Measurements from ENCODE around the gene KIFC3. TPM values are rescaled to one million over a fixed set of nuclear protein-coding genes. Genes with fewer than 3 reads are reported as not detected.
A peak's percentile ranks its signal among the peaks of the same experiment; 100 is the strongest.

KIFC3 gene
- total RNA-seq, 3 donors from 2014 or later: 15.7 to 36.1 (median 35.1) TPM

GRCh38 chr16:57788252-57788841, 13.9 kb downstream of the KIFC3 start:
- Histone ChIP-seq H3K36me3 (no peaks in the 10 kb centered on the region), H3K4me1 (no peaks in the 10 kb centered on the region), H3K4me3 (no peak overlapping the region), H3K27me3 (no peaks in the 10 kb centered on the region), H3K27ac (no peak overlapping the region), H3K9me3 (no peaks in the 10 kb centered on the region)
- TF ChIP-seq POLR2A (IDR thresholded peaks at IDR 0.05) (no peak), CTCF (IDR thresholded peaks at IDR 0.05) (no peak), POLR2AphosphoS5 (IDR thresholded peaks at IDR 0.05) (no peak)
- no peak for DNase-seq (ENCODE audit: low spot score in 2 of 2)
- intact Hi-C loops (cut with DNase I; ENCODE audit: low total_unique reads): no loop called here

GRCh38 chr16:57787519-57787905, 14.8 kb downstream of the KIFC3 start:
- H3K27me3 ChIP-seq: no peaks in the 10 kb centered on the region
- DNase-seq (ENCODE audit: low spot score in 2 of 2): no peak
- no peaks in the 10 kb centered on the region for H3K4me1 ChIP-seq
- no peaks in the 10 kb centered on the region for H3K9me3 ChIP-seq
- TF ChIP-seq CTCF (IDR thresholded peaks at IDR 0.05) (no peak), POLR2AphosphoS5 (IDR thresholded peaks at IDR 0.05) (no peak), POLR2A (IDR thresholded peaks at IDR 0.05) (no peak)
- no peaks in the 10 kb centered on the region for H3K36me3 ChIP-seq
- peak overlapping the region in 1 of 2 donors; percentile 40 for H3K27ac ChIP-seq
- intact Hi-C loops (cut with DNase I; ENCODE audit: low total_unique reads): no loop called here
- H3K4me3 ChIP-seq: no peak overlapping the region

- H3K27me3 ChIP-seq: no peaks in the 10 kb centered on the region
- H3K36me3 ChIP-seq: no peaks in the 10 kb centered on the region
- H3K27ac ChIP-seq: peak overlapping the region in 1 of 2 donors; percentile 40
- no peaks in the 10 kb centered on the region for H3K9me3 ChIP-seq
- no peak for DNase-seq (ENCODE audit: low spot score in 2 of 2)
- intact Hi-C loops (cut with DNase I; ENCODE audit: low total_unique reads): no loop called here
- no peak overlapping the region for H3K4me3 ChIP-seq
- TF ChIP-seq CTCF (IDR thresholded peaks at IDR 0.05): no peak
- TF ChIP-seq POLR2A (IDR thresholded peaks at IDR 0.05): no peak
- TF ChIP-seq POLR2AphosphoS5 (IDR thresholded peaks at IDR 0.05): no peak
- H3K4me1 ChIP-seq: no peaks in the 10 kb centered on the region
Observed at GRCh38 chr16:57786632-57787518, 15.4 kb downstream of the KIFC3 start.

GRCh38 chr16:57785924-57786323, 16.4 kb downstream of the KIFC3 start:
- Histone ChIP-seq H3K4me3 (no peak overlapping the region), H3K27ac (no peak overlapping the region), H3K4me1 (no peaks in the 10 kb centered on the region), H3K9me3 (no peaks in the 10 kb centered on the region), H3K27me3 (no peaks in the 10 kb centered on the region), H3K36me3 (no peaks in the 10 kb centered on the region)
- DNase-seq (ENCODE audit: low spot score in 2 of 2): no peak
- TF ChIP-seq CTCF (IDR thresholded peaks at IDR 0.05) (no peak), POLR2A (IDR thresholded peaks at IDR 0.05) (no peak), POLR2AphosphoS5 (IDR thresholded peaks at IDR 0.05) (no peak)
- intact Hi-C loops (cut with DNase I; ENCODE audit: low total_unique reads): no loop called here

- no peak overlapping the region for H3K27ac ChIP-seq
- no peaks in the 10 kb centered on the region for H3K36me3 ChIP-seq
- H3K4me1 ChIP-seq: no peaks in the 10 kb centered on the region
- no peak overlapping the region for H3K4me3 ChIP-seq
- intact Hi-C loops (cut with DNase I; ENCODE audit: low total_unique reads): no loop called here
- TF ChIP-seq CTCF (IDR thresholded peaks at IDR 0.05): no peak
- TF ChIP-seq POLR2A (IDR thresholded peaks at IDR 0.05): no peak
- TF ChIP-seq POLR2AphosphoS5 (IDR thresholded peaks at IDR 0.05): no peak
- no peaks in the 10 kb centered on the region for H3K27me3 ChIP-seq
- H3K9me3 ChIP-seq: no peaks in the 10 kb centered on the region
- DNase-seq (ENCODE audit: low spot score in 2 of 2): no peak
Observed at GRCh38 chr16:57785385-57785784, 16.9 kb downstream of the KIFC3 start.

Measured in breast epithelium (tissue), 4 donors.